Hippocampal formation (tissue), 2 donors: Measurements from ENCODE around the gene SLC25A22.
A peak's percentile ranks its signal among the peaks of the same experiment; 100 is the strongest.

Experiments
- DNase-seq, 2 donors: peaks; one replicate each; lab custom pipeline; 2025; lab: John Stamatoyannopoulos, UW

The SLC25A22 gene

GRCh38 chr11:788953-789940 is 8.8 kb downstream of the SLC25A22 start:
- no peak for DNase-seq

- no peak for DNase-seq
These were observed 10.0 kb downstream of the SLC25A22 start for GRCh38 chr11:788009-788640.

- no peak for DNase-seq
These were observed 10.9 kb downstream of the SLC25A22 start for GRCh38 chr11:787084-787675.

- DNase-seq, result no peak
These were observed 11.6 kb downstream of the SLC25A22 start for GRCh38 chr11:786235-787083.

GRCh38 chr11:783581-784015 is 14.5 kb downstream of the SLC25A22 start:
- DNase-seq, result peak; percentile 66 to 76

- DNase-seq, result no peak
These were observed 15.6 kb downstream of the SLC25A22 start for GRCh38 chr11:782264-783174.

- no peak for DNase-seq
These were observed 18.0 kb downstream of the SLC25A22 start for GRCh38 chr11:779955-780532.

- DNase-seq, result no peak
These were observed 18.8 kb downstream of the SLC25A22 start for GRCh38 chr11:778976-779954.

GRCh38 chr11:777288-778255 is 20.5 kb downstream of the SLC25A22 start, which contains the start of gene GATD1:
Gene GATD1, minus strand, starts transcription at chr11:777487. Its CDS starts 25 bp downstream, at chr11:777462.
- DNase-seq, result peak; percentile 58 to 86

GRCh38 chr11:776561-777287 is 21.4 kb downstream of the SLC25A22 start:
- no peak for DNase-seq

- no peak for DNase-seq
These were observed 21.9 kb downstream of the SLC25A22 start for GRCh38 chr11:776263-776560.

GRCh38 chr11:774873-775592 is 23.0 kb downstream of the SLC25A22 start:
- no peak for DNase-seq

- no peak for DNase-seq
These were observed 24.3 kb downstream of the SLC25A22 start for GRCh38 chr11:773830-774229.

- DNase-seq, result no peak
These were observed 24.7 kb downstream of the SLC25A22 start for GRCh38 chr11:773425-773824.

GRCh38 chr11:772429-773390 is 25.4 kb downstream of the SLC25A22 start:
- peak; percentile 86 to 89 for DNase-seq
